EH (cell line): ENCODE results near the gene CD63.

Source experiments
- DNase-seq: peaks from one replicate; pipeline ENCODE4 v3.0.0-alpha.2; 2015; ENCODE audit warnings: low read depth

CD63 gene

DNA sequence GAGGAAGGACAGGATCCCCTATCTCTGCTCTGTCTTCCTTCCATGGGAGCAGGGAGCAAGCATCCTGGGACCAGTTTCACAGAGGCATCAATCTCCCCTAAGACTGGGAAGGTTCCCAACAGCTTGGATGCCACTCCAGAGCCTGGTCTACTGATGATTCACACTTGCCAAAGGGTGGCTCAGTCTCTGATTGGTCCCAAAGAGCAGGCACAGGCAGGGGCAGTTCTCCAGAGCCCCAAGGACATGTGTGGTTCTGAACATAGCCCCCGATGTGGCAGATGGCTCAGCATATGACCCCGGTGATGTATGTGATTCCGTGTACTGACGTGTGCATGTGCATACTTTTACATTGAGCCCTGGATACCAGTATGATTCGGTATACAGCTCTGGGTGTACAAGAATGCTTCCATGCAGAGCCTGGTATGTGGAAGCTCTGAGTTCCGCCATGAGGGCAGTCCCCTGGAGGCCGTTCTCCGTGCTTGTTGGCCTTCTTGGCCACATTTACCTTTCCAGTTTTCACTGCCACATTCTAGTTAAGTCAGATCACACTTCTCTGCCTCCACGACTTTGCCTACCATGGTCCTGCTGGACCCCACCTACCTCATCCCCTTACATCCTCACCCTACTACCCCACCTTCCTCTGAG lies 42.3 kb downstream of the CD63 start:
- peak; percentile 15 for DNase-seq

DNA sequence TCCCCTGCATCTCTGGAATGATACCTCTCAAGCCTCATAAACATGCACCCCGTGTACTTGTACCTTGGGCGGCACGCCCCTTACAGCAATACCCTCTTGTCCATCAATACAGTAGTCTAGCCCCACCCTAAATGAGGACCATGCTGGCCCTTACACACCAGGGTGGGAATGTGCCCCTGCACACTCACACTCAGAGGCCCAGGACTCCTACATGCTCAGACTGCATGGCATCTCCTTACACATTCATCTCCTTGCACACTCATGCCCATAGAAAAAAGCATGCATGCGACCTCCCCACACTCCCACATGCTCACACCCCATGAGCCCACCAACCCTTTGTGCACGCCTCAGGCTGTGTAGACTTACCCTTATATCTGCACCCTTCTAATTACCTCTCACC lies 43.1 kb downstream of the CD63 start:
- DNase-seq = no peak

DNA sequence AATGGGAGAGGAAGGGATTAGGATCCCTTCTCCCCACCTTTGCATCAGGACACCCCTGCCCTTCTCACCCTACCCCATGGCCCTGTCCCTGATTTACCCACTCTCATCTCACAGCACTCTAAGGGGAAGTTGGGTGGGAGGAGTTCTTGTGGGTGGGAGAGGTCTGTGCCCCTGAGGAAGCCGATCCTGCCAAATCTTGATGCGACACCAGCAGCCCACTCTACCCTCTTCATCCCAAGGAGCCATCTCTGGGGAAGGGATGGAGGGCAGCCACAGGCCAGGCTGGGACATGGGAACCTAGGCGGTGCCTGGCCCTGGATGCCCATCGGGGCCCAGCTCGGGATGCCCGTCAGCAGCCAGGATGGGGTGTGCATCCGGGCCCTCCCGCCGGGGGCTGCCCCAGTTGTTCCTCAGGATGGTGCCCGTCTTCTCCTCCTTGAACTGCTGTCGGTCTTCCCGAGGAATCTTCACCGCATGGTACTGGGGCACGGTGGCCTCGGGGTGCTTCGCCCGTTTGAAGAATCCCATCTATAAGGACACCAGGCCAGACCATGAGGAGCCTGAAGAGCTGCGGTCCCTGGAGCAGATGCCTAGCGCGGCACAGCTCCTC lies 43.9 kb downstream of the CD63 start:
- no peak for DNase-seq

- no peak for DNase-seq
These were observed 45.1 kb downstream of the CD63 start for GRCh38 chr12:55683676-55684075.

- no peak for DNase-seq
These were observed 46.6 kb downstream of the CD63 start for GRCh38 chr12:55682087-55682796.

GRCh38 chr12:55681142-55682077 lies 47.4 kb downstream of the CD63 start:
- peak; percentile 61 for DNase-seq

GRCh38 chr12:55679691-55680090 lies 49.1 kb downstream of the CD63 start:
- DNase-seq = no peak

GRCh38 chr12:55676707-55677106 lies 52.1 kb downstream of the CD63 start:
- DNase-seq = no peak

DNA sequence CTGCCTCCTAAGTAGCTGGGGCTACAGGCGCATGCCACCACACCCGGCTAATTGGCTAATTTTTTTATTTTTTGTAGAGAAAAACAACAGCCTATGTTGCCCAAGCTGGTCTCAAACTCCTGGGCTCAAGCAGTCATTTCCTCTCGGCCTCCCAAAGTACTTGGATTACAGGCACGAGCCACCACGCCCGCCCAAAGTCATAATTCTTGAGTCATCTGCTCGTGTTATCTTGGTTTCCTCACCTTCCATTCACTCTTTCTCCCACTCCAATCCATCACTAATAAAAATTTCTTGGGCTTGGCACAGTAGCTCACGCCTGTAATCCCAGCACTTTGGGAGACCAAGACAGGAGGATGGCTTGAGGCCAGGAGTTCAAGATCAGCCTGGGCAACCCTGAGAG lies 53.1 kb downstream of the CD63 start:
- no peak for DNase-seq
